Measurements from ENCODE around the gene RNU5D-1.

GRCh38 chr1:44721485-44722361, 9.2 kb downstream of the RNU5D-1 start:
- TF ChIP-seq EZH2 (IDR thresholded peaks at IDR 0.05; ENCODE audit: borderline replicate concordance, low read length) = no peak
- no peak for TF ChIP-seq CTCF (IDR thresholded peaks at IDR 0.05; ENCODE audit: low read length)

Data from OCI-LY1 (cell line).